Measurements from ENCODE around the gene HLA-E. TPM values are rescaled to one million over a fixed set of nuclear protein-coding genes. Genes with fewer than 3 reads are reported as not detected.

HLA-E gene
- total and polyA plus RNA-seq, 2 of the 13 experiments (the other 11 are each of a cell fraction or from before 2014, with no cell fraction given) = 45.2 to 90.4 TPM

DNA sequence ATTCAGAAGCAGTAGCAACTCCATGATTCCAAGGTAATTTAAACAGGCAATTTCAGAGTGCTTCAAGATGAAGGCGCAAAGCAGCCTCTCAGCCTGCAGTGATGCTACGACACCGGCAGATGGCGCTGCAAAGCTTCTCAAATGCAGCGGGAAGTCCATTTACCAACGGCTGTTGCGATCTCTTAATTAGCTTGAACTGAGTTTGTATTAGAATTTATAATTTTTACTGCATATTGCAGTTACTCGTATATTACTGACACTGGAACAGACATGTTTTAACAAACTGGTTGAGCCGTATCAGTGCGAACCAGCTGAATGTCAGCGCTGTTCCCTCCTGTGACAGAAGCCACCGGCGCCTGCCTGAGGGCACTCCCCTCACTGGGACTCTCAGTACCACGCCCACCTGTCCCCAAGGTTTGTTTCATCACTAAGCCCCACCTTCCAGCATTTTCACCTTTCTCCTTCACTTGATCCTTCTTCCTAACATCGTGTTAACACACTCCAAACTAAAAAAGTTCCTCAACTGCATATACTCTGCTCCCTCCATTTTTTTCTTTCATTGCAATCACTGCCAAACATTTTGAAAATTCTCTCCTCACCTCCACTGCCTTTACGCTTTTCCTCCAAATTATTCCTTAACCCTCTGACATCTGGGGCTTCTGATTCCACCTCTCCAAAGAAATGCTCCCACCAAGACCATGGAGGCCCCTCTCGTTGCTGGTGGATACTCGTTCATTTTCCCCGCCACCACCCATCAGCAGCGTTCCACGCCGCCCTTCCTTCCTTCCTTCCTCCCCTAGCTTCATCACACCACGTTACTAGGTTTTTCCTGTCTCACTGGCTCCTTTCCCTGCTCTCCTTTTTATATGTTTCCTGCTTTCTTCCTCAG lies 52.5 kb downstream of the HLA-E start (continued):
- TF ChIP-seq HMG20A (CRISPR knock-in tag; IDR thresholded peaks at IDR 0.05; ENCODE audit: borderline replicate concordance) = no peak
- TF ChIP-seq, protein P1, sequence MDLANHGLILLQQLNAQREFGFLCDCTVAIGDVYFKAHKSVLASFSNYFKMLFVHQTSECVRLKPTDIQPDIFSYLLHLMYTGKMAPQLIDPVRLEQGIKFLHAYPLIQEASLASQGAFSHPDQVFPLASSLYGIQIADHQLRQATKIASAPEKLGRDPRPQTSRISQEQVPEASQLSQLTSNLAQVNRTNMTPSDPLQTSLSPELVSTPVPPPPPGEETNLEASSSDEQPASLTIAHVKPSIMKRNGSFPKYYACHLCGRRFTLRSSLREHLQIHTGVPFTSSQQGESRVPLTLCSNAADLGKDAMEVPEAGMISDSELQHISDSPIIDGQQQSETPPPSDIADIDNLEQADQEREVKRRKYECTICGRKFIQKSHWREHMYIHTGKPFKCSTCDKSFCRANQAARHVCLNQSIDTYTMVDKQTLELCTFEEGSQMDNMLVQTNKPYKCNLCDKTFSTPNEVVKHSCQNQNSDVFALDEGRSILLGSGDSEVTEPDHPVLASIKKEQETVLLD (CRISPR knock-in tag; IDR thresholded peaks at IDR 0.05; ENCODE audit: low read depth) = no peak
- no peak for TF ChIP-seq ZFP82 (CRISPR knock-in tag; IDR thresholded peaks at IDR 0.05; ENCODE audit: borderline replicate concordance)
- TF ChIP-seq KDM2A (CRISPR knock-in tag; IDR thresholded peaks at IDR 0.05; ENCODE audit: borderline replicate concordance, low read depth) = peak; percentile 87; the same call in 1 of the 2 replicates
- TF ChIP-seq FOXK1 (CRISPR knock-in tag; IDR thresholded peaks at IDR 0.05; ENCODE audit: borderline replicate concordance, low read depth) = peak; percentile 3; the same call in 1 of the 2 replicates
- no peak for TF ChIP-seq JUNB (CRISPR knock-in tag; IDR thresholded peaks at IDR 0.05; ENCODE audit: borderline replicate concordance)
- TF ChIP-seq RNF2 (conservative IDR thresholded peaks at IDR 0.05; ENCODE audit: low read depth) = no peak
- peak; percentile 59; the same call in 1 of the 2 replicates for TF ChIP-seq ZFP1 (CRISPR knock-in tag; IDR thresholded peaks at IDR 0.05)
- no peak for TF ChIP-seq ZSCAN12 (CRISPR knock-in tag; IDR thresholded peaks at IDR 0.05)
- TF ChIP-seq SMC3 (IDR thresholded peaks at IDR 0.05; ENCODE audit: low read length) = peak; percentile 90
- no peak for TF ChIP-seq PAF1 (CRISPR knock-in tag; IDR thresholded peaks at IDR 0.05)
- peak; percentile 85; the same call in 1 of the 2 replicates for TF ChIP-seq KLF9 (CRISPR knock-in tag; IDR thresholded peaks at IDR 0.05; ENCODE audit: low read depth)
- TF ChIP-seq, protein P2, sequence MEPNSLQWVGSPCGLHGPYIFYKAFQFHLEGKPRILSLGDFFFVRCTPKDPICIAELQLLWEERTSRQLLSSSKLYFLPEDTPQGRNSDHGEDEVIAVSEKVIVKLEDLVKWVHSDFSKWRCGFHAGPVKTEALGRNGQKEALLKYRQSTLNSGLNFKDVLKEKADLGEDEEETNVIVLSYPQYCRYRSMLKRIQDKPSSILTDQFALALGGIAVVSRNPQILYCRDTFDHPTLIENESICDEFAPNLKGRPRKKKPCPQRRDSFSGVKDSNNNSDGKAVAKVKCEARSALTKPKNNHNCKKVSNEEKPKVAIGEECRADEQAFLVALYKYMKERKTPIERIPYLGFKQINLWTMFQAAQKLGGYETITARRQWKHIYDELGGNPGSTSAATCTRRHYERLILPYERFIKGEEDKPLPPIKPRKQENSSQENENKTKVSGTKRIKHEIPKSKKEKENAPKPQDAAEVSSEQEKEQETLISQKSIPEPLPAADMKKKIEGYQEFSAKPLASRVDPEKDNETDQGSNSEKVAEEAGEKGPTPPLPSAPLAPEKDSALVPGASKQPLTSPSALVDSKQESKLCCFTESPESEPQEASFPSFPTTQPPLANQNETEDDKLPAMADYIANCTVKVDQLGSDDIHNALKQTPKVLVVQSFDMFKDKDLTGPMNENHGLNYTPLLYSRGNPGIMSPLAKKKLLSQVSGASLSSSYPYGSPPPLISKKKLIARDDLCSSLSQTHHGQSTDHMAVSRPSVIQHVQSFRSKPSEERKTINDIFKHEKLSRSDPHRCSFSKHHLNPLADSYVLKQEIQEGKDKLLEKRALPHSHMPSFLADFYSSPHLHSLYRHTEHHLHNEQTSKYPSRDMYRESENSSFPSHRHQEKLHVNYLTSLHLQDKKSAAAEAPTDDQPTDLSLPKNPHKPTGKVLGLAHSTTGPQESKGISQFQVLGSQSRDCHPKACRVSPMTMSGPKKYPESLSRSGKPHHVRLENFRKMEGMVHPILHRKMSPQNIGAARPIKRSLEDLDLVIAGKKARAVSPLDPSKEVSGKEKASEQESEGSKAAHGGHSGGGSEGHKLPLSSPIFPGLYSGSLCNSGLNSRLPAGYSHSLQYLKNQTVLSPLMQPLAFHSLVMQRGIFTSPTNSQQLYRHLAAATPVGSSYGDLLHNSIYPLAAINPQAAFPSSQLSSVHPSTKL (CRISPR knock-in tag; IDR thresholded peaks at IDR 0.05) = peak; percentile 54; the same call in 1 of the 2 replicates
- TF ChIP-seq, protein P3, sequence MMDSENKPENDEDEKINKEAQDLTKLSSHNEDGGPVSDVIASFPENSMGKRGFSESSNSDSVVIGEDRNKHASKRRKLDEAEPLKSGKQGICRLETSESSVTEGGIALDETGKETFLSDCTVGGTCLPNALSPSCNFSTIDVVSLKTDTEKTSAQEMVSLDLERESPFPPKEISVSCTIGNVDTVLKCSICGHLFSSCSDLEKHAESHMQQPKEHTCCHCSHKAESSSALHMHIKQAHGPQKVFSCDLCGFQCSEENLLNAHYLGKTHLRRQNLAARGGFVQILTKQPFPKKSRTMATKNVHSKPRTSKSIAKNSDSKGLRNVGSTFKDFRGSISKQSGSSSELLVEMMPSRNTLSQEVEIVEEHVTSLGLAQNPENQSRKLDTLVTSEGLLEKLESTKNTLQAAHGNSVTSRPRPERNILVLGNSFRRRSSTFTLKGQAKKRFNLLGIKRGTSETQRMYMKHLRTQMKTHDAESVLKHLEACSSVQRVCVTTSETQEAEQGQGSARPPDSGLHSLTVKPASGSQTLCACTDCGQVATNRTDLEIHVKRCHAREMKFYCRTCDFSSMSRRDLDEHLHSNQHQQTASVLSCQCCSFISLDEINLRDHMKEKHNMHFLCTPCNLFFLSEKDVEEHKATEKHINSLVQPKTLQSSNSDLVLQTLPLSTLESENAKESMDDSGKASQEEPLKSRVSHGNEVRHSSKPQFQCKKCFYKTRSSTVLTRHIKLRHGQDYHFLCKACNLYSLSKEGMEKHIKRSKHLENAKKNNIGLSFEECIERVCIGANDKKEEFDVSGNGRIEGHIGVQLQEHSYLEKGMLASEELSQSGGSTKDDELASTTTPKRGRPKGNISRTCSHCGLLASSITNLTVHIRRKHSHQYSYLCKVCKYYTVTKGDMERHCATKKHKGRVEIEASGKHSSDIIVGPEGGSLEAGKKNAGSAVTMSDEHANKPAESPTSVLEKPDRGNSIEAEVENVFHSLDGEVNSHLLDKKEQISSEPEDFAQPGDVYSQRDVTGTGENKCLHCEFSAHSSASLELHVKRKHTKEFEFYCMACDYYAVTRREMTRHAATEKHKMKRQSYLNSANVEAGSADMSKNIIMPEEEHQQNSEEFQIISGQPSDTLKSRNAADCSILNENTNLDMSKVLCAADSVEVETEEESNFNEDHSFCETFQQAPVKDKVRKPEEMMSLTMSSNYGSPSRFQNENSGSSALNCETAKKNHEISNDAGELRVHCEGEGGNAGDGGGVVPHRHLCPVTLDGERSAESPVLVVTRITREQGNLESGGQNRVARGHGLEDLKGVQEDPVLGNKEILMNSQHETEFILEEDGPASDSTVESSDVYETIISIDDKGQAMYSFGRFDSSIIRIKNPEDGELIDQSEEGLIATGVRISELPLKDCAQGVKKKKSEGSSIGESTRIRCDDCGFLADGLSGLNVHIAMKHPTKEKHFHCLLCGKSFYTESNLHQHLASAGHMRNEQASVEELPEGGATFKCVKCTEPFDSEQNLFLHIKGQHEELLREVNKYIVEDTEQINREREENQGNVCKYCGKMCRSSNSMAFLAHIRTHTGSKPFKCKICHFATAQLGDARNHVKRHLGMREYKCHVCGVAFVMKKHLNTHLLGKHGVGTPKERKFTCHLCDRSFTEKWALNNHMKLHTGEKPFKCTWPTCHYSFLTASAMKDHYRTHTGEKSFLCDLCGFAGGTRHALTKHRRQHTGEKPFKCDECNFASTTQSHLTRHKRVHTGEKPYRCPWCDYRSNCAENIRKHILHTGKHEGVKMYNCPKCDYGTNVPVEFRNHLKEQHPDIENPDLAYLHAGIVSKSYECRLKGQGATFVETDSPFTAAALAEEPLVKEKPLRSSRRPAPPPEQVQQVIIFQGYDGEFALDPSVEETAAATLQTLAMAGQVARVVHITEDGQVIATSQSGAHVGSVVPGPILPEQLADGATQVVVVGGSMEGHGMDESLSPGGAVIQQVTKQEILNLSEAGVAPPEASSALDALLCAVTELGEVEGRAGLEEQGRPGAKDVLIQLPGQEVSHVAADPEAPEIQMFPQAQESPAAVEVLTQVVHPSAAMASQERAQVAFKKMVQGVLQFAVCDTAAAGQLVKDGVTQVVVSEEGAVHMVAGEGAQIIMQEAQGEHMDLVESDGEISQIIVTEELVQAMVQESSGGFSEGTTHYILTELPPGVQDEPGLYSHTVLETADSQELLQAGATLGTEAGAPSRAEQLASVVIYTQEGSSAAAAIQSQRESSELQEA (CRISPR knock-in tag; IDR thresholded peaks at IDR 0.05; ENCODE audit: not compliant biosample characterization) = no peak
- no peak for TF ChIP-seq ZNF24 (IDR thresholded peaks at IDR 0.05)
- TF ChIP-seq SIN3A (IDR thresholded peaks at IDR 0.05; ENCODE audit: borderline replicate concordance, low read depth, low read length) = 0 out of 2 replicates have a peak, but pooled peaks have one; percentile 40
